ENCODE measurements around the gene PIAS4.

DNA sequence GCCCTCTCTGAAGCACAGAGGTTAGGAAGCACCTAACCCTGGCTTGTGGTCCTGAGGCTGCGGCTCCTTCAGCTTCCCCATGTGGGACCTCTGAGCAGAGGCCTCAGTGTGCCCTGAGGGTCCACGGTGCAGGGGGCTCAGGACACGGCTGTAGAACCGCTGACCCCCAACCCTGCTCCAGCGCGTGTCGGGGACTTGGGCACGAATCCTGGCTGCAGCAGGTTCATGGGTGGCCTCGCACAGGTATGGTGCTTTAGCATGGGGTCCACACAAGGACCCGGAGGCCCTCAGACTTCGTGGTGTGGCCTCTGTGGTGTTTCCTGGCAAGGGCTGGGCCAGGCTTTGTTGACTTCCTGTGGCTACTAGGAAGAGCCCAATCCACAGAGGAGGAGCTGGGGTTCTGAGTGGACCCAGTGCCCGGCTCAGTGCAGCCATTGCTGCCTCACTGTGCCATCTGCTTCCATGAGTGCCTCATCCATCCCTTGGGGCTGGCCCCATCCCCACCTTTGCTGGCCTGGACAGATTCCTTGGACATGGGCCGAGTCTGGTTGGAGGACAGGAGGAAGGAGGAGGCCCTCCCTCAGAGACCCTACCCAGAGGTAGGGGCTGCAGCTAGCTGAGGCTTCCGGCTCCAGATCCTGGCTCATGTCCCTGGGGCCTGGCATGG lies 34.7 kb downstream of the PIAS4 start:
- TF ChIP-seq, protein P1, sequence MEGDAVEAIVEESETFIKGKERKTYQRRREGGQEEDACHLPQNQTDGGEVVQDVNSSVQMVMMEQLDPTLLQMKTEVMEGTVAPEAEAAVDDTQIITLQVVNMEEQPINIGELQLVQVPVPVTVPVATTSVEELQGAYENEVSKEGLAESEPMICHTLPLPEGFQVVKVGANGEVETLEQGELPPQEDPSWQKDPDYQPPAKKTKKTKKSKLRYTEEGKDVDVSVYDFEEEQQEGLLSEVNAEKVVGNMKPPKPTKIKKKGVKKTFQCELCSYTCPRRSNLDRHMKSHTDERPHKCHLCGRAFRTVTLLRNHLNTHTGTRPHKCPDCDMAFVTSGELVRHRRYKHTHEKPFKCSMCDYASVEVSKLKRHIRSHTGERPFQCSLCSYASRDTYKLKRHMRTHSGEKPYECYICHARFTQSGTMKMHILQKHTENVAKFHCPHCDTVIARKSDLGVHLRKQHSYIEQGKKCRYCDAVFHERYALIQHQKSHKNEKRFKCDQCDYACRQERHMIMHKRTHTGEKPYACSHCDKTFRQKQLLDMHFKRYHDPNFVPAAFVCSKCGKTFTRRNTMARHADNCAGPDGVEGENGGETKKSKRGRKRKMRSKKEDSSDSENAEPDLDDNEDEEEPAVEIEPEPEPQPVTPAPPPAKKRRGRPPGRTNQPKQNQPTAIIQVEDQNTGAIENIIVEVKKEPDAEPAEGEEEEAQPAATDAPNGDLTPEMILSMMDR (IDR thresholded peaks at IDR 0.05; ENCODE audit: borderline replicate concordance, extremely low read depth, low read length, poor library complexity, severe bottlenecking), result no peak
- TF ChIP-seq EZH2 (IDR thresholded peaks at IDR 0.05; ENCODE audit: borderline replicate concordance, low read depth, low read length, severe bottlenecking), result no peak
